Activated T-helper 1 cell treated with anti-CD3 and anti-CD28 coated beads, Interleukin-12 subunit alpha, Interleukin-12 subunit beta, Interleukin-2, Interleukin-4 antibody, amounts not matched to agents 30 ng/mL and 10 ng/mL and 1 ng/mL, durations not matched to agents 14 hours and 24 hours and 36 hours (primary cell): ENCODE measurements around the gene CASZ1. TPM values are rescaled to one million over a fixed set of nuclear protein-coding genes. Genes with fewer than 3 reads are reported as not detected.

ENCODE experiments used
- DNase-seq: peaks from one replicate; pipeline ENCODE4 v3.0.0; 2021; ENCODE audit warnings: low spot score
- H3K27ac Mint-ChIP-seq: one replicate; pipeline ENCODE4 v1.8.0; 2021; ENCODE audit warnings: mild to moderate bottlenecking, mixed read lengths
- H3K27me3 Mint-ChIP-seq: one replicate; pipeline ENCODE4 v1.8.0; 2022; ENCODE audit warnings: mild to moderate bottlenecking, moderate library complexity, mixed read lengths; ENCODE audit not compliant: insufficient read depth
- H3K36me3 Mint-ChIP-seq: one replicate; pipeline ENCODE4 v1.8.0; 2021; ENCODE audit warnings: low read depth, mixed read lengths
- H3K4me1 Mint-ChIP-seq: one replicate; pipeline ENCODE4 v1.8.0; 2021; ENCODE audit warnings: low read depth, mixed read lengths
- H3K4me3 Mint-ChIP-seq: one replicate; pipeline ENCODE4 v1.8.0; 2021; ENCODE audit warnings: mild to moderate bottlenecking, moderate library complexity, mixed read lengths
- H3K9me3 Mint-ChIP-seq: one replicate; pipeline ENCODE4 v1.8.0; 2021; ENCODE audit warnings: mixed read lengths
- intact Hi-C: fragments of 100-400 bp; cut with micrococcal nuclease; formaldehyde crosslinking; loops from one replicate; pipeline ENCODE4 v1.15.1; 2024
- total RNA-seq: library from RNA; stranded (reverse); gene quantifications from 2 replicates; pipeline ENCODE4 v1.2.3, GENCODE V29; 2022

Gene CASZ1
- total RNA-seq, 1 donor from 2014 or later: 11.7 TPM

DNA sequence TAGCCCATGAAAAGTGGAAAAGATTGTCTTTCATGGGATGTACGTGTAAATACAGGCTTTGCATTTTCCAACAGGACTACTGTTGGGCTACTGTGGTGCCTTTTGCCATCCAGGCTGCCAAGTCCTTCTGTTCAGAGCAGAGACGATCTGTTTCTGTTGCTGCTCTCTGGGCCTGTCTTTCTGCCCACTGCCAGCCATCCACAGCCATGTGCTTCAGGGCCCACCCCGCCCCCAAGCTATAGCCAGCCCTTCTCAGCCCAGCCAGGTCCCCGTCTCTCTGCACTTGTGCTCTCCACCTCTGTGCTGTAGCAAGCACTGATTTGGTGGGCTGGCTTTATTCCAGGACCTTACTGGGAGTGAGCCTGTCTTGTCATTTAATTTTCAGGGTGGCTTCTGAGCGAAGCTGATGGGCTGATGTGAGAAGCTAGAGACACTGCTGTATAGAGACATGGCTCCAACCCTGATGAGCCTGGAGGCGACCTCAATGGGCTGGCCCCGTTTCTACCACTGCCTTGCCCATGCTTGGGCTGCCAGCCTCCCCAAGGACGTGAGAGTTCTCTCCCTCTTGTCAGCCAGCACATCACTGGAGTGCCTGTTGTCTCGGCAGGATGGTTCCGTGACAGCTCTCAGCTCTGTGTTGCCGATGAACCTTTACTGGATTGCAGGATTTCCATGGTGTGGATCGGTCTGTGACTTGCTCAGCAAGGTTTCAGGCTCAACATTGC is 183.8 kb downstream of the CASZ1 start:
- H3K36me3 Mint-ChIP-seq: no peaks in the 10 kb centered on the region
- H3K9me3 Mint-ChIP-seq: no peaks in the 10 kb centered on the region
- H3K4me3 Mint-ChIP-seq: no peak overlapping the region
- intact Hi-C loops: no loop called here
- no peak overlapping the region for H3K27ac Mint-ChIP-seq
- H3K27me3 Mint-ChIP-seq: no peaks in the 10 kb centered on the region
- no peak for DNase-seq
- no peaks in the 10 kb centered on the region for H3K4me1 Mint-ChIP-seq

DNA sequence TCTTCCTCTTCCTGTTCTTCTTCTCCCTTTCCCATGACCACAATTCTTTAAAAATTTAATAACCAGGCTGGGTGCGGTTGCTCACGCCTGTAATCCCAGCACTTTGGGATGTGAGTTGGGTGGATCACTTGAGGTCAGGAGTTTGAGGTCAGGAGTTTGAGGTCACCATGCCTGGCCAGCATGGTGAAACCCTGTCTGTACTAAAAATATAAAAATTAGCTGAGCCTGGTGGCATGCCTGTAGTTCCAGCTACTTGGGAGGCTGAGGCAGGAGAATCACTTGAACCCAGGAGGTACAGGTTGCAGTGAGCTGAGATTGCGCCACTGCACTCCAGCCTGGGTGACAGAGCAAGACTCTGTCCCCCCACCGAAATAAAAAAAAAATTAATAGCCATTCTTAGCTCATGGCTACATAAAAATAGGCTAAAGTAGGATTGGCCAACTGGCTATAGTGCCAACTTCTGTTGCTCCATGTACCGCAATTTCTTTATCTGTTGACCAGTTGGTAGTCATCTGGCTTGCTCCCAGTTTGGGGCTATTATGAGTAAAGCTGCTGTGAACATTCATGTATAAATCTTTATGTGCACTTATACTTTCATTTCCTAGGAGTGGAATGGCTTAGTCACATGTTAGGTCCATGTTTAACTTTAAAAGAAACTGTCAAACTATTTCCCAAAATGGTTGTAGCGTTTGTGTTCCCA is 185.4 kb downstream of the CASZ1 start:
- Mint-ChIP-seq H3K27ac (no peak overlapping the region), H3K4me1 (no peaks in the 10 kb centered on the region), H3K4me3 (no peak overlapping the region), H3K9me3 (no peaks in the 10 kb centered on the region), H3K36me3 (no peaks in the 10 kb centered on the region), H3K27me3 (no peaks in the 10 kb centered on the region)
- no peak for DNase-seq
- intact Hi-C loops: no loop called here

DNA sequence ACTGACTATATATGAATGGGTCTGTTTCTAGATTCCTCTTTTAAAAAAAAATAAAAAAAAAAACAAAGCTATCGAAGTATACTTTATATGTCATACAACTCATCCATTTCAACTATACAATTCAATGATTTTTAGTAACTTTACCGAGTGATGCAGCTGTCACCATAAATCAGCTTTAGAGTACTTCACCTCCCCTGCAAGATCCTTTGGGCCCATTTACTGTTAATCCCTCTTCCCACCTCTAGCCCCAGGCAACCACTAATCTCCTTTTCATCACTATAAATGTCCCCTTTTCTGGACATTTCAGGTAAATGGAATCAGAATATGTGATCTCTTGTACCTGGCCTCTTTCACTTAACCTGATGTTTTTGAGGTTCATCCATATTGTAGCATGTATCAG is 187.8 kb downstream of the CASZ1 start:
- Mint-ChIP-seq H3K27me3 (no peaks in the 10 kb centered on the region), H3K36me3 (no peaks in the 10 kb centered on the region), H3K4me1 (no peaks in the 10 kb centered on the region), H3K4me3 (no peak overlapping the region), H3K9me3 (no peaks in the 10 kb centered on the region), H3K27ac (no peak overlapping the region)
- DNase-seq: no peak
- intact Hi-C loops: no loop called here

DNA sequence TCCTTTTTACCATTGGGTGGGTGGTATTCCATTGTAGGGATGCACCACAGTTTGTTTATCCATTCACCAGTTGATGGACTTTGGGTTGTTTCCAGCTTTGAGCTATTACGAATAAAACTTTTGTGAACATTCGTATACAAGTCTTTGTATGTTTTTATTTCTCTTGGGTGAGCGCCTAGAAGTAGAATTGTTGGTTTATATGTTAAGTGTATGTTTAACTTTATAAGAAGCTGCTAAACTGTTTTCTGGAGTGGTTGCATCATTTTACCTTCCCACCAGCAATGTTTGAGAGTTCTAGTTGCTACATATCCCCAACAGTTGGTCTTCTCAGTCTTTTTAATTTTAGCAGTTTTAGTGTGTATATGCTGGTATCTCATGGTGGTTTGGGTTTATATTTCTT is 189.2 kb downstream of the CASZ1 start:
- Mint-ChIP-seq H3K4me1 (no peaks in the 10 kb centered on the region), H3K36me3 (no peaks in the 10 kb centered on the region), H3K4me3 (no peak overlapping the region), H3K27ac (no peak overlapping the region), H3K9me3 (no peaks in the 10 kb centered on the region), H3K27me3 (no peaks in the 10 kb centered on the region)
- DNase-seq: no peak
- intact Hi-C loops: no loop called here

DNA sequence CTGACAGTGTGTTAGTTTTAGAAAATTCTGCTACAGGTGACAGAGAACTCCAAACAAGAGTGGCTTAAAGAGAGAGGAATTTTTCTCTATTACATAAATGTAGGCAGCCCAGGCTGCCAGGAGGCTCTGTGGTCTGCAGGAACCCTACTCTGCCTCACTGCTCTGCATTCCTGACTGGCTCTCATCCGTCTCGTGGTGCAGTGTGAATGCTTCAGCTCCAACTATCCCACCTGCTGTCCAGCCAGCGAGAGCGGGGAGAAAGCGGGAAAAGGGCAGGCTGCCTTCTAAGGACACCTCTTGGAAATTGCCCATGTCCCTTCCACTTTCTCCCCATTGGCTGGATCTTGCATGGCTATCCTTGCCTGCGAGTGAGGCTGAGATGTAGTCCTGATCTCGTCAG is 190.4 kb downstream of the CASZ1 start:
- H3K27ac Mint-ChIP-seq: no peak overlapping the region
- no peaks in the 10 kb centered on the region for H3K4me1 Mint-ChIP-seq
- H3K4me3 Mint-ChIP-seq: no peak overlapping the region
- no peak for DNase-seq
- no peaks in the 10 kb centered on the region for H3K9me3 Mint-ChIP-seq
- no peaks in the 10 kb centered on the region for H3K36me3 Mint-ChIP-seq
- intact Hi-C loops: no loop called here
- no peaks in the 10 kb centered on the region for H3K27me3 Mint-ChIP-seq

DNA sequence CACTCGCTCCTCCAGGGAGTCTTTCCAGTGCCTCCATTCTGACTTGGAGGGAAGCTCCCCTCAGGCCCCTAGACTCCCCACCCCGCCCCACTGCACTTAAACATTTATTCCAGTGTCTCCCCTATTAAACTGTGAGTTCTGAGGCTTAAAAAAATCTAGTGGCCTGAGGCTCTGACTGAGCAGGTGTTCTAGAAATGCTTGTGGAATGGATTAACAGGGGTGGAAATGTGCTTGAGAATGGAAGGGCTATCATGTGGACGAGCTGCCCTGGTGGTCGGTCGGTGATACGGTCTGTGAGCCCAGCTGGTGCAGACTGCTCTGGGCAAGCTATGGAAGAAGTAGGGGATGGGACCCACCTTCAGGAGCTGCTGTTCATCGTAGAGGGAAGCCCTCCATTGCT is 191.5 kb downstream of the CASZ1 start:
- Mint-ChIP-seq H3K9me3 (no peaks in the 10 kb centered on the region), H3K27me3 (no peaks in the 10 kb centered on the region), H3K4me1 (no peaks in the 10 kb centered on the region), H3K4me3 (no peak overlapping the region), H3K36me3 (no peaks in the 10 kb centered on the region), H3K27ac (no peak overlapping the region)
- DNase-seq: no peak
- intact Hi-C loops: no loop called here

DNA sequence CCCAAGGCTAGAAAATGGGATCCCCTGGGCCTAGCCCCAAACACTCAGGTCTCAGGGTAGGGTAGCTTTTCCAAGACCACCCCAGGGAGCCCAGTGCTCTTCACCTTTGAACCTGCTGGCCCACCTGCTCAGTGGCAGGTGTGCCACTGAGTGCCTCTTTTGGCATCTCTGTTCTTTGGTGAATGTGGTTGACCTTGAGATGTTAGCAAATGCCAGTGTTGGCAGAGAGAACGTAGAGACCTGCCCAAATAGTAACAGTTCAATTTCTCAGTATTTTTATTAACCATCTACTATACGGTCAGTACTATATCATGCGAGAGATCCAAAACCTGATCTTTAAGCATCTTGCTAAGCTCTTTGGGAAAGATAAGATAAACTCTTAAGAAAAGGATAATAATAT is 193.5 kb downstream of the CASZ1 start:
- intact Hi-C loops: no loop called here
- Mint-ChIP-seq H3K9me3 (no peaks in the 10 kb centered on the region), H3K27ac (no peak overlapping the region), H3K4me3 (no peak overlapping the region), H3K36me3 (no peaks in the 10 kb centered on the region), H3K4me1 (no peaks in the 10 kb centered on the region), H3K27me3 (no peaks in the 10 kb centered on the region)
- no peak for DNase-seq

DNA sequence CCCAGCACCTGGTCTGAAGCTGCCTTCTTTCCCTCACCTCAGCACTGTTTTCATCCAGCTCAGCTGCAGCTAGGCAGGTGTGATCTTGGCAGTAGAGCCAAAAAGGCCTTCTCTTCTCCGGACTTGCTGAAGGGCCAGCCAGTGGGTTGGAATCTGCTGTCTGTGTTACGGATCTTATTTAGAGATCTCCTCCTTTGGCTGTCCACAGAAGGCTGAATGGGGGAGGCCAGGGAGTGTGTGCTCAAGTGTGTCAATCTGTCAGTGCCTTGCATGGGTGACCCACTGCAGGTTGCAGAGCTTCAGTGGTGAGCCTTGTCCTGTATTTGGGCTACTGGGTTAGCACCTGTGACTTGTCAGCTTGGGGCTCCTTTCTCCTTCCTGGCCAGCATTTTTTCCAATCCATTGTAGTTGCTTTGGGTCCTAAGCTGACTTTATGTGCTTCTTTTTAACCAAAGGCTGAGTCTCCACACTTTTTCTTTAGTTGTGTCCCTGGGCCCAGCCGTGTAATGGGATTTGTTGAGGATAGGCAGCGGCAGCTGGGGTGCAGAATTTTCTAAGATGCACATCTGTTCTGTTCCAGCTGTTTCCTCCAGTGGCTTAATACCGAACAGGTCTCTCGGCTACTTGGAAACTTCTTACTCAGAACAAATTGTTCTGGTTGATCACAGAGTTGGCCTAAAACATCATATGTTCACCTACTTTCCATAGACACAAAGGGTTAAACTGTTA is 194.9 kb downstream of the CASZ1 start:
- intact Hi-C loops: no loop called here
- DNase-seq: no peak
- Mint-ChIP-seq H3K27ac (no peak overlapping the region), H3K36me3 (no peaks in the 10 kb centered on the region), H3K4me1 (no peaks in the 10 kb centered on the region), H3K4me3 (no peak overlapping the region), H3K27me3 (no peaks in the 10 kb centered on the region), H3K9me3 (no peaks in the 10 kb centered on the region)

DNA sequence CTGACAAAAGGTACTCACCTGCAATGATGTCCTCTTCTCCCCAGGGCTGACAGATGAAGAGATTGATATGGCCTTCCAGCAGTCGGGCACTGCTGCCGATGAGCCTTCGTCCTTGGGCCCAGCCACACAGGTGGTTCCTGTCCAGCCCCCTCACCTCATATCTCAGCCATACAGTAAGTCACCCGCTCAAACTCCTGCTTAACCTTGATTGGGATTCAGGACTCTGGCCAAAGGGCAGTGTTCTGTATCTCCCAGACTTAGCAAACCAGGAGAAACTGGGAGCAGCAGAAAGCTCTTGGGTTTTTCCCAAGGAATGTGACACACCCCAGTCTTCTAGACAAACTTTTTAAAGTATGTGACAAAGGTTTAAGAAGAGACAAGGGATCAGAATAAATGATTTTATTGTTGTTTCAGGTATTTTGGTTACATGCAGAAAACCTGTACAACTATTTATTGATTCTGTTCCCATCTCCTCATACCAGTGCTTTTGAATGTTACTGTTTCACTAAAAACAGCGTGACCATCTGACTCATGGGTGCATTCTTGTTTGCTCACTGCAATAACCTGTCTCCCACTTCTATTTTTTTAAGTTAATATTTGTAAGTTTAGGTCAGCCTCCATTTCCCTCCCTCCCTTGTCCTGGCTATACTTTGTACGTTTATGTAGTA is 197.1 kb downstream of the CASZ1 start:
- H3K27ac Mint-ChIP-seq: no peak overlapping the region
- no peaks in the 10 kb centered on the region for H3K9me3 Mint-ChIP-seq
- no peaks in the 10 kb centered on the region for H3K4me1 Mint-ChIP-seq
- no peaks in the 10 kb centered on the region for H3K36me3 Mint-ChIP-seq
- no peaks in the 10 kb centered on the region for H3K27me3 Mint-ChIP-seq
- no peak overlapping the region for H3K4me3 Mint-ChIP-seq
- intact Hi-C loops: no loop called here
- DNase-seq: no peak

DNA sequence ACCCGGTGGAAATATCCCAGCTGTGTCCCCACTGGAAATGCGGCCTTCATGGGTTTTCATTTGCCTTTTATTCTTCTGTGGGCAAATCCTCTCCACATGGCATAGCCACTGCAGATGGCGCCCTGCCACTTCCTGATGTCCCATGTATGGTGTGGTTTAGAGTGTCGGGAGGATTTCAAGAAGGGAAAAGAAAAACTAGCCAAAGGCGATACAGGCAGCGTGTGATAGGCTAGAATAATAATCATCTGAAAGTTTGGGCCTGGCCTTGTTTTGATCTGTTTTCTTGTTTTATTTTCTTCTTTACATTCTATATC is 198.1 kb downstream of the CASZ1 start:
- no peaks in the 10 kb centered on the region for H3K9me3 Mint-ChIP-seq
- DNase-seq: no peak
- H3K27me3 Mint-ChIP-seq: no peaks in the 10 kb centered on the region
- intact Hi-C loops: no loop called here
- H3K36me3 Mint-ChIP-seq: no peaks in the 10 kb centered on the region
- no peak overlapping the region for H3K27ac Mint-ChIP-seq
- H3K4me1 Mint-ChIP-seq: no peaks in the 10 kb centered on the region
- H3K4me3 Mint-ChIP-seq: no peak overlapping the region

DNA sequence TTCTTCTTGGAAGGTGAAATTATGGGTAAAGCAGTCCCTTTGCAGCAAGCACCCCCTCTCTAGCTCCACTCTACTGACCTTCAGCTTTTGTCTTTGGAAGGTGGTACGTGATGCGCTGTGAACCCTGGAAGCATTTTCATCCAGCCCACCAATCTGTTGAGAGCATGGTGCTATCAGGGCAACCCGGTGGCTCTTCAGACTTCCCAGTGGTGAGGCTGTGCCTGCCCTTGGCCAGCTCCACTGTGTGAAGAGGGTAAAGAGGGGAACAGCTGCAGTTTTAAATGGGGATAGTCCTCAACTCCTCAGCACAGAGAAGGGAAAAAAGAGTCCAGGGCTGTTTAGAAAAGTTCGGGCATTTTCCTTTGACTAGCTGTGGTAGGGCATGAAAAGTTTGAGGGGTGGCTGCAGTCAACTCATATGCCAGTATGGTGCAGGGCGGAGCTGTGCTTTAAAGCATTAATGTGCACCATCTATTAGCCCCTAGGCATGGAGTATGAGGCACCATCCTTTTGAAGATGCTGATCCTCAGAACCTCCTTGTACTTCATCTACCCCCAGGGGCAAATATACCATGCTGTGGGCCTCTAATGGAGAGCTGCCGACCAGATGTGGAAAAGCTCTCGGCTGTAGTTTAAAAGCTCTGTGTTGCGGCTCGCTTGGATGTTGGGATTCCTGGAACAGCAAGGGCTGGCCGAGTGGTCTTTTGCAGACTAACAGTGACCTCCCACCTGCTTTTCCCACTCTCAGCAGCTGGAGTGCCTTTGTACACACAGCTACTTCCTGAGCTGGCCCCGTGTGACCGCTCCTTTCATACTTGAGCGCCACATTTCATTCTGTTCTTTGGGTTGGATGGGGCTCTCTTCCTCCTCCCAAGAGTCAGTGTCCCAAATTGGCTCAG is 198.7 kb downstream of the CASZ1 start:
- H3K4me3 Mint-ChIP-seq: no peak overlapping the region
- no peak for DNase-seq
- H3K36me3 Mint-ChIP-seq: no peaks in the 10 kb centered on the region
- H3K27ac Mint-ChIP-seq: no peak overlapping the region
- H3K9me3 Mint-ChIP-seq: no peaks in the 10 kb centered on the region
- no peaks in the 10 kb centered on the region for H3K27me3 Mint-ChIP-seq
- intact Hi-C loops: no loop called here
- H3K4me1 Mint-ChIP-seq: no peaks in the 10 kb centered on the region

DNA sequence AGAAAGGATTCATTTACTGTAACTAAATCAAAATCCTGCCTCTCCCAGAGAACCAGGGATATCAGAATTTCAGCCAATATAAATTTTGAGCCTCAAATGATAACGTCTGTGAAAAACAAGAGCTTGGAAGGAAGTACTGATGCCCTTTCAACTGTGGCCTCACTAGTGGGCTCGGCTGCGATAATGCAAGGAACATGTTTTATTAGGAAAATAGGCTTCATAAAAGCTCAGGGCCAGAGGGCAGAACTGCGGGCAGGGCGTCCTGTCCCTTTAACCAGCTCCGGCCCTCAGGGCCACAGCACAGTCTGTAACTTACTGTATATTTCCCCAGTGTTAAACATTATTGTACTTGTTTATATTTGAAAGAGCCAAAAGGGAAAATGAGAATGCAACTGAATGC is 199.7 kb downstream of the CASZ1 start:
- no peaks in the 10 kb centered on the region for H3K4me1 Mint-ChIP-seq
- H3K9me3 Mint-ChIP-seq: no peaks in the 10 kb centered on the region
- no peak overlapping the region for H3K4me3 Mint-ChIP-seq

More for the DNA sequence above, 199.7 kb downstream of the CASZ1 start:
- intact Hi-C loops: no loop called here
- DNase-seq: no peak
- Mint-ChIP-seq H3K27ac (no peak overlapping the region), H3K27me3 (no peaks in the 10 kb centered on the region), H3K36me3 (no peaks in the 10 kb centered on the region)
